ENCODE results near the gene RNF8.
"Not testable (repeated sequence)": the region's sequence is repeated elsewhere in the genome, so short reads cannot be mapped to it uniquely, and the experiment has no call there.

DNA sequence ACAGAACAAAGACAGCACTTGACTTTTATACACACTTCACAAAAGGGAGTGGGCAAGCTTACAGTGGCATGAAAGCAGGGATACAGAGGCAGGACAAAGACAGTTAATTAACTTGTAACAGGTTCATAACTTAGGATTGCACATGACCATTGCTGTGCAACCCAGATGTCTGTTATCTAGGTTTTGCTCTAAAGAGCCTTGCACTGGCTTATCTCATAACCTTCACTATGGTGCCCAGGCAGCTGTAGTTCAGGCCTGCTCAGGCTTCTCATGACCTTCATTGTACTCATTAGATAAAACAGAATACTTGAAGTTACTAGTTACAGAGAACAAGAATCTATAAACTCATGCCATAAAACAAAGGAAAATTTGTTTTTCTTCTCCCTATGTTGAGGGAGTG is 47.9 kb downstream of the RNF8 start:
- TF ChIP-seq, protein P1, sequence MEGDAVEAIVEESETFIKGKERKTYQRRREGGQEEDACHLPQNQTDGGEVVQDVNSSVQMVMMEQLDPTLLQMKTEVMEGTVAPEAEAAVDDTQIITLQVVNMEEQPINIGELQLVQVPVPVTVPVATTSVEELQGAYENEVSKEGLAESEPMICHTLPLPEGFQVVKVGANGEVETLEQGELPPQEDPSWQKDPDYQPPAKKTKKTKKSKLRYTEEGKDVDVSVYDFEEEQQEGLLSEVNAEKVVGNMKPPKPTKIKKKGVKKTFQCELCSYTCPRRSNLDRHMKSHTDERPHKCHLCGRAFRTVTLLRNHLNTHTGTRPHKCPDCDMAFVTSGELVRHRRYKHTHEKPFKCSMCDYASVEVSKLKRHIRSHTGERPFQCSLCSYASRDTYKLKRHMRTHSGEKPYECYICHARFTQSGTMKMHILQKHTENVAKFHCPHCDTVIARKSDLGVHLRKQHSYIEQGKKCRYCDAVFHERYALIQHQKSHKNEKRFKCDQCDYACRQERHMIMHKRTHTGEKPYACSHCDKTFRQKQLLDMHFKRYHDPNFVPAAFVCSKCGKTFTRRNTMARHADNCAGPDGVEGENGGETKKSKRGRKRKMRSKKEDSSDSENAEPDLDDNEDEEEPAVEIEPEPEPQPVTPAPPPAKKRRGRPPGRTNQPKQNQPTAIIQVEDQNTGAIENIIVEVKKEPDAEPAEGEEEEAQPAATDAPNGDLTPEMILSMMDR (IDR thresholded peaks at IDR 0.05; ENCODE audit: insufficient read depth, low read length), result not testable (repeated sequence)
- TF ChIP-seq, protein P2, sequence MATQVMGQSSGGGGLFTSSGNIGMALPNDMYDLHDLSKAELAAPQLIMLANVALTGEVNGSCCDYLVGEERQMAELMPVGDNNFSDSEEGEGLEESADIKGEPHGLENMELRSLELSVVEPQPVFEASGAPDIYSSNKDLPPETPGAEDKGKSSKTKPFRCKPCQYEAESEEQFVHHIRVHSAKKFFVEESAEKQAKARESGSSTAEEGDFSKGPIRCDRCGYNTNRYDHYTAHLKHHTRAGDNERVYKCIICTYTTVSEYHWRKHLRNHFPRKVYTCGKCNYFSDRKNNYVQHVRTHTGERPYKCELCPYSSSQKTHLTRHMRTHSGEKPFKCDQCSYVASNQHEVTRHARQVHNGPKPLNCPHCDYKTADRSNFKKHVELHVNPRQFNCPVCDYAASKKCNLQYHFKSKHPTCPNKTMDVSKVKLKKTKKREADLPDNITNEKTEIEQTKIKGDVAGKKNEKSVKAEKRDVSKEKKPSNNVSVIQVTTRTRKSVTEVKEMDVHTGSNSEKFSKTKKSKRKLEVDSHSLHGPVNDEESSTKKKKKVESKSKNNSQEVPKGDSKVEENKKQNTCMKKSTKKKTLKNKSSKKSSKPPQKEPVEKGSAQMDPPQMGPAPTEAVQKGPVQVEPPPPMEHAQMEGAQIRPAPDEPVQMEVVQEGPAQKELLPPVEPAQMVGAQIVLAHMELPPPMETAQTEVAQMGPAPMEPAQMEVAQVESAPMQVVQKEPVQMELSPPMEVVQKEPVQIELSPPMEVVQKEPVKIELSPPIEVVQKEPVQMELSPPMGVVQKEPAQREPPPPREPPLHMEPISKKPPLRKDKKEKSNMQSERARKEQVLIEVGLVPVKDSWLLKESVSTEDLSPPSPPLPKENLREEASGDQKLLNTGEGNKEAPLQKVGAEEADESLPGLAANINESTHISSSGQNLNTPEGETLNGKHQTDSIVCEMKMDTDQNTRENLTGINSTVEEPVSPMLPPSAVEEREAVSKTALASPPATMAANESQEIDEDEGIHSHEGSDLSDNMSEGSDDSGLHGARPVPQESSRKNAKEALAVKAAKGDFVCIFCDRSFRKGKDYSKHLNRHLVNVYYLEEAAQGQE (IDR thresholded peaks at IDR 0.05; ENCODE audit: insufficient replicate concordance, low read depth), result not testable (repeated sequence)
- not testable (repeated sequence) for TF ChIP-seq POLR2AphosphoS5 (IDR thresholded peaks at IDR 0.05; ENCODE audit: low read depth)
